CD4-positive, alpha-beta T cell treated with Interleukin-15 for 1 hour (primary cell): Measurements from ENCODE around the gene DUS2.
"Not testable (repeated sequence)": the region's sequence is repeated elsewhere in the genome, so short reads cannot be mapped to it uniquely, and the experiment has no call there.

Experiments used
- DNase-seq: peaks from one replicate; pipeline ENCODE4 v3.0.0-alpha.2; 2020

DUS2 gene

GRCh38 chr16:67998779-67999688 is 24.1 kb upstream of the DUS2 start, which contains the start of gene DPEP2:
Gene DPEP2, minus strand, starts transcription at chr16:67999484. Its CDS starts 6,272 bp downstream, at chr16:67993212.
- peak; percentile 75 for DNase-seq

GRCh38 chr16:67999985-68000384 is 23.1 kb upstream of the DUS2 start:
- no peak for DNase-seq

DNA sequence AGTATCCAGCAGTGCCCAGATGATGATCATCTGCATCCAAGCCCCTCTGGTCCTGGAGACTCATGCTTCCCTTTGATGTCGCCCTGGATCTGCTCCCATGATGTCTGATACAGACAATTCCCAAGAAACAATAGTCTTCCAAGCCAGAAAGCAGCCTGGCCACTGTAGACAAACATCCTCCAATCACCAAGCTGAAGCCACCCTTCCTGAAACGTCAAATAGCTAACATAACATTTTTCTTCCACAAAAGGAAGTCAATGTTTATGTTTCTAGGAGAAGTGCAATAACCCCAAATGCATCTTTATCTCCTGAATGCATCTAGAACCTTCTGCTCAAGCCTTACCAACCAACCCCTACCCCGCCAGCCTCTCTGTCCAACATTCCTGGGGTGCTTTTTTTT is 22.6 kb upstream of the DUS2 start:
- no peak for DNase-seq

DNA sequence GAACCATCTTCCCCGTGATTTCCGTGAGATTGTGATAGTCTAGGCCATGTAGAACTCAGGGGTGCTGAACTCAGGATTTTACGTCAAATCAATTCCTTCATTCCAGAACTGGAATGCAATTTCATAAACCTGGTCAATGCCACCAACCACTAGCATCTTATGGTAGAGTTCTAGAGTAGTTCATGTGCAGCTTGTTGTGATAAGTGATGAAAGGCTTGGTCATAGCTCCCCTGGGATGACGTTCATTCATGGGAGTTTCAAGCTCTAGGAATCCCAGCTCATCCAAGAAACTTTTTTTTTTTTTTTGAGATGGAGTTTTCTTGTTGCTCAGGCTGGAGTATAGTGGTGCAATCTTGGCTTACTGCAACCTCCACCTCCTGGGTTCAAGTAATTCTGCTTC is 20.1 kb upstream of the DUS2 start:
- no peak for DNase-seq

DNA sequence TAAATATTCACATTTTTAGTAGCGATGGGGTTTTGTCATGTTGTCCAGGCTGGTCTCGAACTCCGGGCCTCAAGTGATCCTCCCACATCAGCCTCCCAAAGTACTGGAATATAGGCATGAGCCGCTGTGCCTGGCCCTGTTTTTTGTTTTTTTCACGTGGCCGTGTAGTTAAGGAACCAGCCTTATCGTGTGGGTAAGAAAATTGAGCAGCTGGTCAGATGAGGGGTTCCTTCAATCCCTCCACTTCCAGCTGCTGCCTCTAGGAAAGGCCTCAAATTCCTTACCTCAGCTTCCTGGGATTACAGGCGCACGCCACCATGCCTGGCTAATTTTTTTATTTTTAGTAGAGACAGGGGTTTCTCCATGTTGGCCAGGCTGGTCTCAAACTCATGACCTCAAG is 17.9 kb upstream of the DUS2 start:
- no peak for DNase-seq

GRCh38 chr16:68005786-68006286 is 17.2 kb upstream of the DUS2 start:
- peak; percentile 83 for DNase-seq

- no peak for DNase-seq
These were observed 13.8 kb upstream of the DUS2 start for GRCh38 chr16:68009157-68009735.

GRCh38 chr16:68009872-68010271 is 13.2 kb upstream of the DUS2 start:
- not testable (repeated sequence) for DNase-seq

DNA sequence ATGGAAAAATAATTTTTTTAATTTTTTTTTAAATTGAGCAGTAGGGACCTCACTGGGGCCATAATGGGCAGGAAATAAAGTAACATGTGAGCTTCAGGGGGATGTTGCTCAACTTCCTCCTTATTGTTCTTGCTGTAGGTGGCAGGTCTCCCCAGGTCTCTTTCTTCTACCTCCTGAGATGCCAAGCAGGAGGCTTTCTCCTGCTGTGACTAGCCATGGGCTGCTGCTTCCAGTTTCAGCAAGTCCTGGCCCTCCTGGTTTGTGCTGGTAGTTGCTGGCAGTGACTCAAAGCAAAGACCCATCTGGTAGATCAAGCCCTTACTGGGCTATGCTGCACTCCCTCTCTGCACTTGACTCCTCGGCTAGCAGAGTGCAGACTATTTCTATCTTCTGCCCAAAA is 9.6 kb upstream of the DUS2 start:
- no peak for DNase-seq

- no peak for DNase-seq
These were observed 7.4 kb upstream of the DUS2 start, which contains the start of gene DPEP2NB for GRCh38 chr16:68015681-68016080. Gene DPEP2NB, minus strand, starts transcription at chr16:68015911. Its CDS starts 141 bp downstream, at chr16:68015770.

- no peak for DNase-seq
These were observed 3.9 kb upstream of the DUS2 start for GRCh38 chr16:68019167-68019680.

DNA sequence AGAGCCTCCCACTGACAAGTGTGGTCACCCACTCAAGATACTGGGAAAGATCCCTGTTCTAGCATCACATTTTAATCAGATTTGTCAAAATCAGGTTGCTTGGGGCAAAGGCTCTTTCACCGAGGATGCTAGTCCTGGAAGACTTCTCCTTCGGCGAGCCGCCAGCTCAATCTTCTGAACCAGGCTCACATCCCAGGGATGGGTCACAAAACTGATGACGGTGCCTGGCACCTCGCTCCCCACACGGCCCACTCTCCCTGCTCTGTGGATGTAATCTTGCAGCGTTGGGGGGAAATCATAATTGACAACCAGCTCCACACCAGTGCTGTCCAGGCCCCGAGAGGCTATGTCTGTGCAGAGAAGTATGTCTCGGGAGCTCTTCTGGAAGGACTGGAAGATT is 1.6 kb upstream of the DUS2 start:
- DNase-seq, result no peak

GRCh38 chr16:68022278-68022727 is 781 bp upstream of the DUS2 start:
- no peak for DNase-seq

DNA sequence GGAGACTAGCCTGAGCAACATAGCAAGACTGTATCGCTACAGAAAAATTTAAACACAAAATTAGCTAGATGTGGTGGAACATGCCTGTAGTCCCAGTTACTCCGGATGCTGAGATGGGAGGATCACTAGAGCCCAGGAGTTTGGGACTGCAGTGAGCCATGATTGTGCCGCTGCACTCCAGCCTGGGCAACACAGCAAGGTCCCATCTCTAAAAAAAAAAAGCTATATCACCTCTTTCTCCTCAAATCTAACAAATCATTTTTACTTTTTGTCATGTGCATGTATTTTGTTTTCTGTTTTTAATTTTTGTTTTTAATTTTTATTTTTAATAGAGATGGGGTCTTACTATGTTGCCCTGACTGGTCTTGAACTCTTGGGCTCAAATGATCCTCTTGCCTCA is 5.9 kb downstream of the DUS2 start:
- DNase-seq, result no peak

DNA sequence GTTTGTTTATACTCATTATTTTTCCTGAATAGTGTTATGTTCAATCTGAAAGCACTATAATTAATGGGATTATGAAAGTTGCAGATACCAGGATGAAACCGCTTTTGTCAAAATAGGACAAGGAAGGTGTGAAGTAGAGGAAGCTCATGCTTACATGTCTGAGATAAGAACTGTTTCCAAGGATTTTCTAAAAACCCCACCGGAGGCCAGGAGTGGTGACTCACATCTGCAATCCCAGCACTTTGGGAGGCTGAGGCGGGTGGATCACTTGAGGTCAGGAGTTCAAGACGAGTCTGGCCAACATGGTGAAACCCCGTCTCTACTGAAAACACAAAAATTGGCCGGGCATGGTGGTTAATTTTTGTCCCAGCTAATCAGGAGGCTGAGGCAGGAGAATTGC is 7.0 kb downstream of the DUS2 start:
- not testable (repeated sequence) for DNase-seq

GRCh38 chr16:68031951-68032350 is 8.9 kb downstream of the DUS2 start:
- DNase-seq, result no peak

DNA sequence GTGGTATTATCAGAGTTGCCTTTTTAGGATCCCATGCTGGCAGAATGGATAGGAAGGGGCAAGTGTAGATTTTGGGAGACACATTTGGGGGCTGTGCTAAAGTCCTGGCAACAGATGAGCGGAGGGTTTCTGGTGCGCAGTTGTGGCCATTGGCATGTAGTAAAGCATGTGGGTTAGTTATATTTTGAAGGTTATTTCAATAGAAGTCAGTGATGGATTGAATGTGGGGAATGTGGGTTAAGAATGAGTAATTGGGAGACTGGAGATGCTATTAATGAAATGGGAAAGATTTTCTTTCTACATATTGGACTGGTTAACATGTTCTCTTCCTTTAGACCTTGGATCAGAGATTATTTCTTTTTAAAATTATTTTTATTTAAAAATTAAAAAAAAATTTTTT is 10.0 kb downstream of the DUS2 start:
- DNase-seq, result no peak

- no peak for DNase-seq
These were observed 12.1 kb downstream of the DUS2 start for GRCh38 chr16:68035227-68035626.

- DNase-seq, result no peak
These were observed 14.9 kb downstream of the DUS2 start for GRCh38 chr16:68037841-68038597.

GRCh38 chr16:68040506-68041288 is 17.6 kb downstream of the DUS2 start:
- peak; percentile 87 for DNase-seq

GRCh38 chr16:68041783-68042182 is 18.7 kb downstream of the DUS2 start:
- no peak for DNase-seq

GRCh38 chr16:68046106-68046505 is 23.0 kb downstream of the DUS2 start:
- no peak for DNase-seq
